Right kidney (tissue), 1 donor: ENCODE measurements around the gene VWA2.
A peak's percentile ranks its signal among the peaks of the same experiment; 100 is the strongest.
"Not testable (repeated sequence)": the region's sequence is repeated elsewhere in the genome, so short reads cannot be mapped to it uniquely, and the experiment has no call there.

Source experiments
- DNase-seq: peaks from one replicate; pipeline ENCODE4 v3.0.0-alpha.2; 2016

The VWA2 gene

GRCh38 chr10:114316744-114317143, 77.7 kb downstream of the VWA2 start:
- DNase-seq = no peak

GRCh38 chr10:114319406-114320248, 80.6 kb downstream of the VWA2 start:
- no peak for DNase-seq

- DNase-seq = no peak
Measured at GRCh38 chr10:114320249-114321116, 81.4 kb downstream of the VWA2 start.

GRCh38 chr10:114322344-114322743, 83.3 kb downstream of the VWA2 start:
- DNase-seq = no peak

- no peak for DNase-seq
Measured at GRCh38 chr10:114323023-114323422, 84.0 kb downstream of the VWA2 start.

GRCh38 chr10:114326795-114327194, 87.7 kb downstream of the VWA2 start:
- no peak for DNase-seq

- DNase-seq = no peak
Measured at GRCh38 chr10:114327537-114328440, 88.7 kb downstream of the VWA2 start.

- no peak for DNase-seq
Measured at GRCh38 chr10:114328441-114328812, 89.4 kb downstream of the VWA2 start.

- DNase-seq = no peak
Measured at GRCh38 chr10:114328874-114329273, 89.8 kb downstream of the VWA2 start.

GRCh38 chr10:114329634-114330365, 90.7 kb downstream of the VWA2 start:
- no peak for DNase-seq

- DNase-seq = peak; percentile 40
Measured at GRCh38 chr10:114332301-114333192, 93.5 kb downstream of the VWA2 start.

GRCh38 chr10:114333441-114333840, 94.4 kb downstream of the VWA2 start:
- DNase-seq = not testable (repeated sequence)

- no peak for DNase-seq
Measured at GRCh38 chr10:114334301-114334700, 95.2 kb downstream of the VWA2 start.

GRCh38 chr10:114335614-114336013, 96.6 kb downstream of the VWA2 start:
- no peak for DNase-seq

GRCh38 chr10:114336823-114337509, 97.9 kb downstream of the VWA2 start:
- DNase-seq = no peak

GRCh38 chr10:114337510-114338462, 98.7 kb downstream of the VWA2 start:
- no peak for DNase-seq

- no peak for DNase-seq
Measured at GRCh38 chr10:114340816-114341215, 101.8 kb downstream of the VWA2 start.
